Panc1 (cell line): Measurements from ENCODE around the gene NIPSNAP2. TPM values are rescaled to one million over a fixed set of nuclear protein-coding genes. Genes with fewer than 3 reads are reported as not detected.
A peak's percentile ranks its signal among the peaks of the same experiment; 100 is the strongest.
"Not testable (repeated sequence)": the region's sequence is repeated elsewhere in the genome, so short reads cannot be mapped to it uniquely, and the experiment has no call there.

Source experiments
- ATAC-seq: fragments of 200-7000 bp; cut with Tn5 transposase; 2 replicates; pipeline ENCODE4 v1.9.1; 2020; ENCODE audit warnings: mild to moderate bottlenecking, moderate library complexity
- BruUV-seq: library from RNA; stranded (reverse); fragments of 400-500 nt; replicated peaks from 2 replicates; lab custom pipeline; 2021; lab: Mats Ljungman, UMichigan
- CTCF ChIA-PET: fragments of 300-600 bp; sonication (Branson Sonifier 250); formaldehyde crosslinking; loops from one replicate; lab custom pipeline; 2022; ENCODE audit warnings: antibody characterized with exemption; lab: Charles Lee
- POLR2A ChIA-PET: fragments of 300-600 bp; sonication (Branson Sonifier 250); formaldehyde crosslinking; loops from one replicate; lab custom pipeline; 2022; ENCODE audit warnings: antibody characterized with exemption; lab: Charles Lee
- DNase-seq: peaks from one replicate; pipeline ENCODE4 v3.0.0-alpha.2; 2010; ENCODE audit warnings: low read depth, low spot score
- H3K27ac ChIP-seq: 2 replicates; pipeline ENCODE4 v1.5.1; 2011; ENCODE audit warnings: mild to moderate bottlenecking, low read length, inconsistent platforms
- H3K27me3 ChIP-seq: fragments of 200-500 bp; sonication (Bioruptor generic); 2 replicates; pipeline ENCODE4 v1.6.0; 2014; ENCODE audit warnings: low read length, inconsistent platforms; ENCODE audit not compliant: control insufficient read depth, insufficient read depth
- H3K36me3 ChIP-seq: fragments of 200-500 bp; sonication (Bioruptor generic); 2 replicates; pipeline ENCODE4 v1.5.1; 2014; ENCODE audit warnings: inconsistent platforms, mild to moderate bottlenecking, low read length, moderate library complexity; ENCODE audit not compliant: control insufficient read depth, insufficient read depth
- H3K4me1 ChIP-seq: 2 replicates; pipeline ENCODE4 v1.5.1; 2011; ENCODE audit warnings: inconsistent platforms, mild to moderate bottlenecking, low read length, moderate library complexity; ENCODE audit not compliant: control insufficient read depth, insufficient read depth
- H3K4me3 ChIP-seq, 2 experiments: 2 replicates each; pipeline ENCODE4 v1.5.1; 2011 to 2012; ENCODE audit warnings: low read depth in 2 of 2, low read length in 2 of 2, mild to moderate bottlenecking in 2 of 2, inconsistent platforms in 1 of 2, moderate library complexity in 1 of 2
- H3K9me3 ChIP-seq: fragments of 200-500 bp; sonication (Bioruptor generic); 2 replicates; pipeline ENCODE4 v1.5.1; 2014; ENCODE audit warnings: low read depth, mild to moderate bottlenecking, inconsistent platforms, low read length, moderate library complexity; ENCODE audit not compliant: control insufficient read depth, insufficient read depth
- POLR2AphosphoS5 ChIP-seq: IDR thresholded peaks from 2 replicates; pipeline ENCODE4 v1.6.1; 2012; ENCODE audit warnings: mild to moderate bottlenecking, low read depth, low read length, moderate library complexity
- SIN3A ChIP-seq: IDR thresholded peaks from 2 replicates; pipeline ENCODE4 v1.6.1; 2012; ENCODE audit warnings: low read depth, mild to moderate bottlenecking, low read length, moderate library complexity, borderline replicate concordance; ENCODE audit not compliant: insufficient read depth
- TCF7L2 ChIP-seq: IDR thresholded peaks from 2 replicates; pipeline ENCODE4 v1.6.1; 2011; ENCODE audit warnings: mild to moderate bottlenecking, low read depth, low read length, inconsistent platforms
- in situ Hi-C: cut with HindIII; loops from 2 replicates; pipeline ENCODE4 v1.10.0; 2016; ENCODE audit warnings: low sequenced_read_pairs, low pct_unique_long_range_greater_than_20kb
- intact Hi-C: fragments of 100-400 bp; cut with micrococcal nuclease; formaldehyde crosslinking; loops from one replicate; pipeline ENCODE4 v1.10.0; 2022; ENCODE audit not compliant: unreplicated experiment
- total RNA-seq: library from RNA; stranded (reverse); gene quantifications from one replicate; pipeline ENCODE4 v1.2.1, GENCODE V29; 2021; ENCODE audit not compliant: unreplicated experiment
- TF ChIP-seq, protein P1 (sequence below): fragments of 450-650 bp; IDR thresholded peaks from 2 replicates; pipeline ENCODE4 v1.5.1; 2017; ENCODE audit warnings: mild to moderate bottlenecking
- TF ChIP-seq, protein P2 (sequence below), 2 experiments: IDR thresholded peaks; 2 replicates each; pipeline ENCODE4 v1.6.1; 2011 to 2012; ENCODE audit warnings: low read depth in 2 of 2, control low read depth in 1 of 2, low read length in 1 of 2, mild to moderate bottlenecking in 1 of 2, moderate library complexity in 1 of 2; ENCODE audit not compliant: insufficient read depth in 1 of 2

The NIPSNAP2 gene
- total RNA-seq, 1 experiment from 2014 or later, result 93.2 TPM

DNA sequence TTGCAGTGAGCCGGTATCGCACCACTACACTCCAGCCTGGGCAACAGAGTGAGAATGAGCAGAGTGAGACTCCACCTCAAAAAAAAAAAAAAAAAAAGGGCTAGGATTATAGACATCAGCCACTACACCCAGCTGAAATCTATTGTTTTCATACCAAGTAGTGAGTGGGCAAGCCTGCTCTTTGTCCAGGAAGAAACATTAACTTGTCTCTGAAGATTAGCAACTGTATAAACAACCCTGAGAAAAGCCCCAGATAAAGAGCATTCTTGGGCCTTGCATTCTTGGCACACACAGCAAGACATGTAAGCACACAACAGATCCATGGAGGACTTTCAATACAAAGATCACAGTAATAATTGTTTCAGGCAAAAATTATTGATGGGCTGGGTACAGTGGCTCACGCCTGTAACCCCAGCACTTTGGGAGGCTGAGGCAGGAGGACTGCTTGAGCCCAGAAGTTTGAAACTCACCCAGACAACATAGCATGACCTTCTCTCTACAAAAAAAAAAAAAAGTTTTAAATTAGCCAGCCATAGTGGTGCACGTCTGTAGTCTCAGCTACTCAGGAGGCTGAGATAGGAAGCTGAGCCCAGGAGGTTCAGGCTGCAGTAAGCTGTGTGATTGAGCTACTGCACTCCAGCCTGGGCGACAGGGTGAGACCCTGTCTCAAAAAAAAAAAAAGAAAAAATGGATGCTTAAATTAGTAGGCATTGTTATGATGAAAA is 82.5 kb downstream of the NIPSNAP2 start:
- in situ Hi-C loops (no loop called here), intact Hi-C loops (no loop called here)
- DNase-seq (no peak), ATAC-seq (no peak)
- H3K27ac ChIP-seq, result 0 out of 2 replicates have a peak overlapping the region, but pooled peaks have one; percentile 40
- ChIA-PET CTCF (no interaction called here), POLR2A (interaction anchor here (0.5 kb wide), 1 partner anchor 20 kb away, joined by 4 read pairs; no protein-coding TSS in a partner anchor)
- H3K9me3 ChIP-seq, result no peaks in the 10 kb centered on the region
- H3K27me3 ChIP-seq, result no peaks in the 10 kb centered on the region
- no TSS peak for BruUV-seq
- peaks cover 17% of the 10 kb centered on the region; the same call in 1 of the 2 replicates for H3K4me1 ChIP-seq
- TF ChIP-seq, protein P1, sequence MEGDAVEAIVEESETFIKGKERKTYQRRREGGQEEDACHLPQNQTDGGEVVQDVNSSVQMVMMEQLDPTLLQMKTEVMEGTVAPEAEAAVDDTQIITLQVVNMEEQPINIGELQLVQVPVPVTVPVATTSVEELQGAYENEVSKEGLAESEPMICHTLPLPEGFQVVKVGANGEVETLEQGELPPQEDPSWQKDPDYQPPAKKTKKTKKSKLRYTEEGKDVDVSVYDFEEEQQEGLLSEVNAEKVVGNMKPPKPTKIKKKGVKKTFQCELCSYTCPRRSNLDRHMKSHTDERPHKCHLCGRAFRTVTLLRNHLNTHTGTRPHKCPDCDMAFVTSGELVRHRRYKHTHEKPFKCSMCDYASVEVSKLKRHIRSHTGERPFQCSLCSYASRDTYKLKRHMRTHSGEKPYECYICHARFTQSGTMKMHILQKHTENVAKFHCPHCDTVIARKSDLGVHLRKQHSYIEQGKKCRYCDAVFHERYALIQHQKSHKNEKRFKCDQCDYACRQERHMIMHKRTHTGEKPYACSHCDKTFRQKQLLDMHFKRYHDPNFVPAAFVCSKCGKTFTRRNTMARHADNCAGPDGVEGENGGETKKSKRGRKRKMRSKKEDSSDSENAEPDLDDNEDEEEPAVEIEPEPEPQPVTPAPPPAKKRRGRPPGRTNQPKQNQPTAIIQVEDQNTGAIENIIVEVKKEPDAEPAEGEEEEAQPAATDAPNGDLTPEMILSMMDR, result no peak
- TF ChIP-seq TCF7L2 (no peak), SIN3A (no peak), POLR2AphosphoS5 (no peak)
- TF ChIP-seq, protein P2, sequence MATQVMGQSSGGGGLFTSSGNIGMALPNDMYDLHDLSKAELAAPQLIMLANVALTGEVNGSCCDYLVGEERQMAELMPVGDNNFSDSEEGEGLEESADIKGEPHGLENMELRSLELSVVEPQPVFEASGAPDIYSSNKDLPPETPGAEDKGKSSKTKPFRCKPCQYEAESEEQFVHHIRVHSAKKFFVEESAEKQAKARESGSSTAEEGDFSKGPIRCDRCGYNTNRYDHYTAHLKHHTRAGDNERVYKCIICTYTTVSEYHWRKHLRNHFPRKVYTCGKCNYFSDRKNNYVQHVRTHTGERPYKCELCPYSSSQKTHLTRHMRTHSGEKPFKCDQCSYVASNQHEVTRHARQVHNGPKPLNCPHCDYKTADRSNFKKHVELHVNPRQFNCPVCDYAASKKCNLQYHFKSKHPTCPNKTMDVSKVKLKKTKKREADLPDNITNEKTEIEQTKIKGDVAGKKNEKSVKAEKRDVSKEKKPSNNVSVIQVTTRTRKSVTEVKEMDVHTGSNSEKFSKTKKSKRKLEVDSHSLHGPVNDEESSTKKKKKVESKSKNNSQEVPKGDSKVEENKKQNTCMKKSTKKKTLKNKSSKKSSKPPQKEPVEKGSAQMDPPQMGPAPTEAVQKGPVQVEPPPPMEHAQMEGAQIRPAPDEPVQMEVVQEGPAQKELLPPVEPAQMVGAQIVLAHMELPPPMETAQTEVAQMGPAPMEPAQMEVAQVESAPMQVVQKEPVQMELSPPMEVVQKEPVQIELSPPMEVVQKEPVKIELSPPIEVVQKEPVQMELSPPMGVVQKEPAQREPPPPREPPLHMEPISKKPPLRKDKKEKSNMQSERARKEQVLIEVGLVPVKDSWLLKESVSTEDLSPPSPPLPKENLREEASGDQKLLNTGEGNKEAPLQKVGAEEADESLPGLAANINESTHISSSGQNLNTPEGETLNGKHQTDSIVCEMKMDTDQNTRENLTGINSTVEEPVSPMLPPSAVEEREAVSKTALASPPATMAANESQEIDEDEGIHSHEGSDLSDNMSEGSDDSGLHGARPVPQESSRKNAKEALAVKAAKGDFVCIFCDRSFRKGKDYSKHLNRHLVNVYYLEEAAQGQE (IDR thresholded peaks at IDR 0.05; ENCODE audit: insufficient read depth in 1 of 2, low read depth in 2 of 2, low read length in 1 of 2), result no peak
- H3K4me3 ChIP-seq, result no peak overlapping the region
- H3K36me3 ChIP-seq, result peaks cover 4% of the 10 kb centered on the region; the same call in 1 of the 2 replicates

DNA sequence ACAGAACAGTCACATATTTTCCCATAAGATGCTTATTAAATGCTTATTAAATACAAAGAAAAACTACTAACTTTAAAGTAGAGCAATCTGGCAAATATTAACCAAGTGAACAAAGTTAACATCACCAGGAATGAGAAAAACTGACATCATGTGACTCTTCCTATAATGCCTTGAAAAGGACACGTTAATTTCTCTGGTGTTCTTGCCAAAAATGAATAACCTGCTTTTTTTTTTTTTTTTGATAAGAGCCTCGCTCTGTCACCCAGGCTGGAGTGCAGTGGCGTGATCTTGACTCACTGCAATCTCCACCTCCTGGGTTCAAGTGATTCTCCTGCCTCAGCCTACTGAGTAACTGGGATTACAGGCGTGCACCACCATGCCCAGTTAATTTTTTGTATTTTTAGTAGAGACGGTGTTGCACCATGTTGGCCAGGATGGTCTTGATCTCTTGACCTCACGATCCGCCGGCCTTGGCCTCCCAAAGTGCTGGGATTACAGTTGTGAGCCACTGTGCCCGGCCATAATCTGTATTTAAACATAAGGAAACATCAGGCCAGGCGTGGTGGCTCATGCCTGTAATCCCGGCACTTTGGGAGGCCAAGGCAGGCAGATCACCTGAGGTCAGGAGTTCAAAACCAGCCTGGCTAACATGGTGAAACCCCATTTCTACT is 83.2 kb downstream of the NIPSNAP2 start:
- POLR2A ChIA-PET, H3K36me3 ChIP-seq, H3K4me3 ChIP-seq, H3K9me3 ChIP-seq, DNase-seq, H3K27me3 ChIP-seq, ATAC-seq, CTCF ChIA-PET, BruUV-seq, in situ Hi-C loops, intact Hi-C loops: not testable (repeated sequence)
- Histone ChIP-seq H3K27ac (0 out of 2 replicates have a peak overlapping the region, but pooled peaks have one; percentile 40), H3K4me1 (peaks cover 17% of the 10 kb centered on the region; the same call in 1 of the 2 replicates)
